HUES48 (cell line): ENCODE results near the gene RSBN1L.

ENCODE experiments used
- H3K27ac ChIP-seq: one replicate; pipeline ENCODE4 v1.7.0; 2013; ENCODE audit warnings: low read depth, low read length, inconsistent platforms
- H3K27me3 ChIP-seq: 2 replicates; pipeline ENCODE4 v1.6.1; 2013; ENCODE audit warnings: mild to moderate bottlenecking, low read length; ENCODE audit not compliant: control insufficient read depth, insufficient read depth
- H3K36me3 ChIP-seq: 2 replicates; pipeline ENCODE4 v1.6.1; 2013; ENCODE audit warnings: low read length; ENCODE audit not compliant: control insufficient read depth, insufficient read depth
- H3K4me1 ChIP-seq: 2 replicates; pipeline ENCODE4 v1.6.1; 2013; ENCODE audit warnings: mild to moderate bottlenecking, low read length; ENCODE audit not compliant: control insufficient read depth, insufficient read depth
- H3K4me3 ChIP-seq: 2 replicates; pipeline ENCODE4 v1.5.1; 2013; ENCODE audit warnings: mild to moderate bottlenecking, low read depth, low read length
- H3K9ac ChIP-seq: 2 replicates; pipeline ENCODE4 v1.6.1; 2013; ENCODE audit warnings: mild to moderate bottlenecking, low read depth, low read length, moderate library complexity
- H3K9me3 ChIP-seq: 2 replicates; pipeline ENCODE4 v1.6.1; 2013; ENCODE audit warnings: low read length; ENCODE audit not compliant: control insufficient read depth, insufficient read depth

RSBN1L gene

DNA sequence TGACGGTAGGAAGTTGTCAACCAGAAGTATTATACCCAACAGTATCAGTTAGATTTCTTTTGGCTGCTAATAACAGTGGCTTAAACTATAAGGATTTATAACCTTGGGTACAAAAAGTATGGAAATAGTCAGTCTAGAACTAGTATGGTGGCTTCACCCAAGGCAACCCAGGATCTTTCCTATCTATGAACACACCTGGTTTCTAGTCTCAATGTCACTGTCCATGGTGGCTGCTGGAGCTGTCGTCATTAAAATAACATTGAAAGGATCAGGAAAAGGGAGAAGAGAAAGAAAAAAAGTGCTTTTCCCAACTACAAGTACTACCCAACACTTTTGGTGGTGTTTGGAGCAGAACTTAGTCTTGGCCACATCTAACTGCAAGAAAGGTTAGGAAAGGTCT lies 130.0 kb downstream of the RSBN1L start:
- Histone ChIP-seq H3K4me1 (peaks cover 4% of the 10 kb centered on the region), H3K36me3 (no peaks in the 10 kb centered on the region), H3K4me3 (no peak overlapping the region), H3K27me3 (no peaks in the 10 kb centered on the region), H3K9me3 (no peaks in the 10 kb centered on the region), H3K27ac (no peak overlapping the region), H3K9ac (no peak overlapping the region)

- H3K9me3 ChIP-seq, result no peaks in the 10 kb centered on the region
- no peaks in the 10 kb centered on the region for H3K36me3 ChIP-seq
- no peak overlapping the region for H3K9ac ChIP-seq
- no peaks in the 10 kb centered on the region for H3K27me3 ChIP-seq
- H3K4me3 ChIP-seq, result no peak overlapping the region
- peaks cover 4% of the 10 kb centered on the region for H3K4me1 ChIP-seq
- no peak overlapping the region for H3K27ac ChIP-seq
Observed at GRCh38 chr7:77827999-77828398, 131.7 kb downstream of the RSBN1L start.

DNA sequence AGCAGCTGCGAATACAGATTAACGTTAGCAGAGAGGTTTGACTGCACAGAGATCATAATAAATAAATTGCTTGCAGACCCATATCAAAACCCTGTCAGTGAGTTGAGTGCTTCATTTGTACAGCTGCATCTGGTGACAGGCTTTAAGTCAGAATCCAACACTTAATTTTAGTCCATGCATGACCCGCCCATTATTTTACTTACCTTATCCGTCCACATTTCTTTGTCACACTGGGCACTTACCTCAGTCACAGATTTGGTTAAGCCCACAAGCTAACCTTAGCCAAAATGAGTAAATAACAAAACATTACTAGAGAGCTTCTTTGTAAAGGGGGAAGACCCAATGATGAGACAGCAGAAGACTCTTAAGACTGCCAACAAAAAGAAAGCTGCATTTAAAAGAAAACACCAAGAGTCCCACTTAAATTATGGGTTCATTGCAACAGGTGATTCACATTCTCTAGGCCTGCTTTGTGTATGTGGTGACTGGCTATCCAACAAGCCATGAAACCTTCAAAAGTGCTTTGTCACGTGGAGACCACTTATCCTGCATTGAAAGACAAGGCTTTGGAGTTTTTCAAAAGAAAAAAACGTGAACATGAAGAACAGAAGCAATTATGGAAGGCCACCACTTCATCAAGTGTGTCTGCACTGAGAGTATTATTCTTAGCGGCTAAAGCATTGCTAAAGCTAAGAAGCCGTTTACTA lies 134.5 kb downstream of the RSBN1L start:
- Histone ChIP-seq H3K36me3 (no peaks in the 10 kb centered on the region), H3K4me3 (no peak overlapping the region), H3K9ac (no peak overlapping the region), H3K27me3 (no peaks in the 10 kb centered on the region), H3K27ac (no peak overlapping the region), H3K4me1 (peaks cover 10% of the 10 kb centered on the region), H3K9me3 (no peaks in the 10 kb centered on the region)

GRCh38 chr7:77831481-77831880 lies 135.2 kb downstream of the RSBN1L start:
- Histone ChIP-seq H3K36me3 (no peaks in the 10 kb centered on the region), H3K4me3 (no peak overlapping the region), H3K27ac (no peak overlapping the region), H3K9me3 (no peaks in the 10 kb centered on the region), H3K9ac (no peak overlapping the region), H3K4me1 (peaks cover 10% of the 10 kb centered on the region), H3K27me3 (no peaks in the 10 kb centered on the region)

DNA sequence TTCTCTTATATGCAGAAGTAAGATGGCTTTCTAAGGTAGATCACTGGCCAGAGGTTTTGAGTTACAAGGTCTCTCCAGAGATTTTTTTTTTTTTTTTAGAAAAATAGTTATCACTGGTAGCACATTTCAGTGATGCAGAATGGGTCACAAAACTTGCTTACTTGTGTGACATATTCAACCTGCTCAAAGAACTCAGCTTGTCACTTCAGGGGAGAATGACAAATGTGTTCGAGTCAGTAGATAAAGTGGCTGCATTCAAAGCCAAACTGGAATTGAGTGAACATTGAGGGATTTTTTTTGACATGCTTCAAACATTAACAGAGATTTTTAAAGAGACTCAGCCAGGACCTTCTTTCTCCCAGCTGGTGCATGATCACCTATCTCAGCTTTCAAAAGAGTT lies 135.7 kb downstream of the RSBN1L start:
- Histone ChIP-seq H3K4me1 (peaks cover 10% of the 10 kb centered on the region), H3K9ac (no peak overlapping the region), H3K27ac (no peak overlapping the region), H3K9me3 (no peaks in the 10 kb centered on the region), H3K36me3 (no peaks in the 10 kb centered on the region), H3K27me3 (no peaks in the 10 kb centered on the region), H3K4me3 (no peak overlapping the region)
